Astrocyte (in vitro differentiated cells and primary cell): ENCODE results near the gene RDH16. TPM values are rescaled to one million over a fixed set of nuclear protein-coding genes. Genes with fewer than 3 reads are reported as not detected.

Experiments
- DNase-seq: peaks from one replicate; pipeline ENCODE4 v3.0.0-alpha.2; 2010; ENCODE audit warnings: low read depth
- FAIRE-seq: peaks from 2 replicates; lab custom pipeline; 2011; peaks lifted over from hg19 to GRCh38; lab: Jason Lieb, UNC
- H2AFZ ChIP-seq: 2 replicates; pipeline ENCODE4 v1.6.0; 2012; ENCODE audit warnings: low read depth, low read length, inconsistent platforms
- H3K27ac ChIP-seq: 2 replicates; pipeline ENCODE4 v1.5.1; 2011; ENCODE audit warnings: low read depth, low read length, inconsistent platforms
- H3K27me3 ChIP-seq: 2 replicates; pipeline ENCODE4 v1.6.0; 2011; ENCODE audit warnings: low read length, inconsistent platforms; ENCODE audit not compliant: insufficient read depth
- H3K36me3 ChIP-seq: 2 replicates; pipeline ENCODE4 v1.5.1; 2011; ENCODE audit warnings: low read length, inconsistent platforms; ENCODE audit not compliant: insufficient read depth
- H3K4me1 ChIP-seq: 2 replicates; pipeline ENCODE4 v1.5.1; 2011; ENCODE audit warnings: low read length, inconsistent platforms; ENCODE audit not compliant: insufficient read depth
- H3K4me2 ChIP-seq: 2 replicates; pipeline ENCODE4 v1.6.0; 2012; ENCODE audit warnings: low read length, inconsistent platforms
- H3K4me3 ChIP-seq: 2 replicates; pipeline ENCODE4 v1.5.1; 2011; ENCODE audit warnings: low read depth, mild to moderate bottlenecking, low read length, inconsistent platforms; ENCODE audit not compliant: insufficient read depth
- H3K79me2 ChIP-seq: 2 replicates; pipeline ENCODE4 v1.6.0; 2012; ENCODE audit warnings: mild to moderate bottlenecking, low read length, inconsistent platforms; ENCODE audit not compliant: insufficient read depth
- H3K9ac ChIP-seq: 2 replicates; pipeline ENCODE4 v1.6.0; 2012; ENCODE audit warnings: mild to moderate bottlenecking, low read length, inconsistent platforms
- H3K9me3 ChIP-seq: 2 replicates; pipeline ENCODE4 v1.5.1; 2012; ENCODE audit warnings: low read depth, mild to moderate bottlenecking, low read length, inconsistent platforms; ENCODE audit not compliant: insufficient read depth
- H4K20me1 ChIP-seq: 2 replicates; pipeline ENCODE4 v1.6.0; 2012; ENCODE audit warnings: low read length, inconsistent platforms; ENCODE audit not compliant: insufficient read depth
- H3K27ac Mint-ChIP-seq: one replicate; pipeline ENCODE4 v1.8.0; 2021; ENCODE audit warnings: mild to moderate bottlenecking, mixed read lengths; ENCODE audit not compliant: unreplicated experiment
- H3K27me3 Mint-ChIP-seq: one replicate; pipeline ENCODE4 v1.8.0; 2021; ENCODE audit warnings: low read depth, mixed read lengths; ENCODE audit not compliant: unreplicated experiment
- H3K36me3 Mint-ChIP-seq: one replicate; pipeline ENCODE4 v1.8.0; 2021; ENCODE audit warnings: low read depth, mixed read lengths; ENCODE audit not compliant: unreplicated experiment
- H3K4me1 Mint-ChIP-seq: one replicate; pipeline ENCODE4 v1.8.0; 2021; ENCODE audit warnings: low read depth, mixed read lengths; ENCODE audit not compliant: unreplicated experiment
- H3K4me3 Mint-ChIP-seq: one replicate; pipeline ENCODE4 v1.8.0; 2021; ENCODE audit warnings: mild to moderate bottlenecking, moderate library complexity, mixed read lengths; ENCODE audit not compliant: unreplicated experiment
- H3K9me3 Mint-ChIP-seq: one replicate; pipeline ENCODE4 v1.8.0; 2021; ENCODE audit warnings: mild to moderate bottlenecking, mixed read lengths; ENCODE audit not compliant: unreplicated experiment
- EZH2 ChIP-seq: IDR thresholded peaks from 2 replicates; pipeline ENCODE4 v1.6.1; 2012; ENCODE audit warnings: mild to moderate bottlenecking, low read length, inconsistent platforms; ENCODE audit not compliant: insufficient read depth
- total RNA-seq: library from RNA; stranded (reverse); gene quantifications from 2 replicates; pipeline ENCODE4 v1.2.1, GENCODE V29; 2021
- TF ChIP-seq, protein P1 (sequence below): IDR thresholded peaks from 2 replicates; pipeline ENCODE4 v1.5.1; 2011; ENCODE audit warnings: low read depth, mild to moderate bottlenecking, inconsistent platforms, low read length, moderate library complexity; ENCODE audit not compliant: insufficient read depth

Gene RDH16
- total RNA-seq, 1 donor from 2014 or later, result 0.32 TPM

DNA sequence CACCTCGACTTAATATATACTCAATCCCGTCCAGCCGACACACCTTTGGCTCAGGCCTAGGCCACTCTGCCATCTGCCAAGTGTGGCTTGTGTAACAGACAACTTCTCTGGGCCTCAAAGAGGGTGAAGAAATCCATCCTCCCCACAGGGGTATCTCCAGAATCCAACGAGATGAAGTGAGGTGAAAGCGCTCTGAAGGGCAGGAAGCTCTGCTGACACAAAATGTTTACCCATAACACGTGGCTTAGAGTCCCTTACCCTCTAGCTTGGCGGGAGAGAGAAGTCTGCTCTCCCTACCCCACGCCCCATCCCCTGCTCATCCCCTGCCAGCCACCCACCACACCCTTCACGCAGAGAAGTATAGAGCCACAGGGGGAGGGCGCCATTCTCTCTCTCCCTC lies 35.9 kb upstream of the RDH16 start:
- DNase-seq (no peak), FAIRE-seq (no peak)
- no peak overlapping the region for H3K27ac Mint-ChIP-seq
- H3K4me3 Mint-ChIP-seq, result no peak overlapping the region
- Histone ChIP-seq H3K9me3 (no peaks in the 10 kb centered on the region), H3K4me2 (no peak overlapping the region), H3K36me3 (no peaks in the 10 kb centered on the region), H3K27me3 (peaks cover 2% of the 10 kb centered on the region), H3K27ac (no peak overlapping the region), H3K79me2 (peaks cover 3% of the 10 kb centered on the region), H3K4me1 (no peaks in the 10 kb centered on the region), H3K9ac (no peak overlapping the region), H2AFZ (no peak overlapping the region), H4K20me1 (peaks cover 22% of the 10 kb centered on the region), H3K4me3 (no peak overlapping the region)
- H3K27me3 Mint-ChIP-seq, result peaks cover 6% of the 10 kb centered on the region
- TF ChIP-seq, protein P1, sequence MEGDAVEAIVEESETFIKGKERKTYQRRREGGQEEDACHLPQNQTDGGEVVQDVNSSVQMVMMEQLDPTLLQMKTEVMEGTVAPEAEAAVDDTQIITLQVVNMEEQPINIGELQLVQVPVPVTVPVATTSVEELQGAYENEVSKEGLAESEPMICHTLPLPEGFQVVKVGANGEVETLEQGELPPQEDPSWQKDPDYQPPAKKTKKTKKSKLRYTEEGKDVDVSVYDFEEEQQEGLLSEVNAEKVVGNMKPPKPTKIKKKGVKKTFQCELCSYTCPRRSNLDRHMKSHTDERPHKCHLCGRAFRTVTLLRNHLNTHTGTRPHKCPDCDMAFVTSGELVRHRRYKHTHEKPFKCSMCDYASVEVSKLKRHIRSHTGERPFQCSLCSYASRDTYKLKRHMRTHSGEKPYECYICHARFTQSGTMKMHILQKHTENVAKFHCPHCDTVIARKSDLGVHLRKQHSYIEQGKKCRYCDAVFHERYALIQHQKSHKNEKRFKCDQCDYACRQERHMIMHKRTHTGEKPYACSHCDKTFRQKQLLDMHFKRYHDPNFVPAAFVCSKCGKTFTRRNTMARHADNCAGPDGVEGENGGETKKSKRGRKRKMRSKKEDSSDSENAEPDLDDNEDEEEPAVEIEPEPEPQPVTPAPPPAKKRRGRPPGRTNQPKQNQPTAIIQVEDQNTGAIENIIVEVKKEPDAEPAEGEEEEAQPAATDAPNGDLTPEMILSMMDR, result no peak
- TF ChIP-seq EZH2, result no peak
- H3K36me3 Mint-ChIP-seq, result peaks cover 10% of the 10 kb centered on the region
- no peaks in the 10 kb centered on the region for H3K9me3 Mint-ChIP-seq
- peaks cover 11% of the 10 kb centered on the region for H3K4me1 Mint-ChIP-seq

GRCh38 chr12:56991319-56992246 lies 34.2 kb upstream of the RDH16 start:
- TF ChIP-seq EZH2, result no peak
- TF ChIP-seq, protein P1, result no peak
- Histone ChIP-seq H4K20me1 (peaks cover 5% of the 10 kb centered on the region), H3K9ac (no peak overlapping the region), H3K79me2 (no peaks in the 10 kb centered on the region), H3K4me2 (no peak overlapping the region), H3K4me3 (no peak overlapping the region), H3K27ac (no peak overlapping the region), H3K4me1 (peaks cover 3% of the 10 kb centered on the region), H3K36me3 (no peaks in the 10 kb centered on the region), H3K27me3 (peaks cover 2% of the 10 kb centered on the region), H2AFZ (no peak overlapping the region), H3K9me3 (no peaks in the 10 kb centered on the region)
- Mint-ChIP-seq H3K4me3 (peak overlapping the region; percentile 20), H3K27ac (peak overlapping the region; percentile 41), H3K9me3 (no peaks in the 10 kb centered on the region), H3K4me1 (peaks cover 18% of the 10 kb centered on the region), H3K27me3 (peaks cover 5% of the 10 kb centered on the region), H3K36me3 (peaks cover 10% of the 10 kb centered on the region)
- FAIRE-seq, result no peak
- no peak for DNase-seq
